Activated T-helper 1 cell treated with Interleukin-2 at 50 U/mL for 16 hours (primary cell): ENCODE results near the gene ARHGDIA.
A peak's percentile ranks its signal among the peaks of the same experiment; 100 is the strongest.
"Not testable (repeated sequence)": the region's sequence is repeated elsewhere in the genome, so short reads cannot be mapped to it uniquely, and the experiment has no call there.

ENCODE experiments used
- DNase-seq: peaks from one replicate; pipeline ENCODE4 v3.0.0-alpha.2; 2020; ENCODE audit warnings: low read depth

The ARHGDIA gene

DNA sequence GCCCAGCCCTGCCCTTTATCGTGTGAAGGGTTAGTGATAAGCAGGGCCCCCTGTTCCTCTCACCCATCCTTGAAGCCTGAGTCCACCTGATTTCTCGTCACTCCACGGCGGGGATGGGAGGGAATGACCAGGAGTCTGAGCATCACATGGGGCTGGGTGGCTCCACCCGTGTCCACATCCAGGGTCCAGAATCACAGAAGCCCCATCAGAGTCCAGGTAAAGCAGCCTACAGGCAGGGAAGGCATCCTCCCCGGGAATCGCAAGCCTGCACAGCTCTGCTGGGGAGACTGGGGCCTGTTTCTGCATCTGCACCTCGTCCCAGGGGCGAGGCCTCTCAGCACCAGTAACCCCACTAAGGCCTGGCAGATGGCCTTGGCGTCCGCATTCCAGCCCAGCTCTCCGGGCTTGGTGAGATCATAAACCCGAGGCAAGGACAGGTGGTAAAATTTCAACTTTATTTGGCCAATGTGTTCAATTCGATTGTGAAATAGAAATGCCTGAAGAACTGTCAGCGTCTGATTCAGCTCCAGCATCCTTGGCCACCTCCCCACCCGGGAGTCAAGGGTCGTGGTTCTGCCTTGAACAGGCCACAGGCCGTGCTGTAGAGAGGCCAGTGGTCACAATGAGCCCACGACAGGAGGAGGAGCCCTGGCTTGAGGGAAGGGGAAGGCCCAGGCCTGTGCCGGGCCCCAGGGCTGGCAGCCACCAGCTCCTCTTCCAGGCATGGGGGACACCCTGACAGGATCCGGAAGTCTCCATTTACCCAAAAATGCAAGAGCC is 28.2 kb downstream of the ARHGDIA start:
- DNase-seq: no peak

DNA sequence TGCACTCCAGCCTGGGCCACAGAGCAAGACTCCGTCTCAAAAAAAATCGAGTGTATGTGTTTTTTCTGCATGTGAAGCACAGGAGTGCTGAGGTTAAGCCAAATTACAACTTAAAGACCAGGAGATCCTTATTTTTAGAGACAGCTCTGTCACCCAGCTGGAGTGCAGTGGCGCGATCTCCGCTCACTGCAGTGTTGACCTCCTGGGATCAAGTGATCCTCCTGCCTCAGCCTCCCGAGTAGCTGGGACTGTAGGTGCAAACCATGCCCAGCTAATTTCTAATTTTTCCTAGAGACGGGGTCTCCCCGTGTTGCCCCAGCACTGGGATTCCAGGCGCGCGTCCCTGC is 28.8 kb downstream of the ARHGDIA start:
- no peak for DNase-seq

DNA sequence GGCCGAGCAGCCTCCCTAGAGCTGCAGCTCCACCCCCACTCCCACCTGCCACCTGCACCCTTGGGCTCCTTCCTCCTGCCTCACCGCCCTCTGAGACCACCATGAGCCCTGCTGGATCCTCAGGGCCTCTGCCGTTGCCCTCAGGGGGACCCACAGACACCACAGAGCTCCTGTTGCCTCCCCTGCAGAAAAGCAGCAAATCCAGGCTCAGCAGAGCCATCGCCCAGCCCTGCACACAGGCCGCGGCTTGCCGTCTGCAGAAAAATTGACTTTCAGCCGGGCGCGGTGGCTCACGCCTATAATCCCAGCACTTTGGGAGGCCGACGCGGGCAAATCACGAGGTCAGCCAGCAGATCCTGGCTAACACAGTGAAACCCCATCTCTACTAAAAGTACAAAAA is 29.3 kb downstream of the ARHGDIA start:
- DNase-seq: no peak

DNA sequence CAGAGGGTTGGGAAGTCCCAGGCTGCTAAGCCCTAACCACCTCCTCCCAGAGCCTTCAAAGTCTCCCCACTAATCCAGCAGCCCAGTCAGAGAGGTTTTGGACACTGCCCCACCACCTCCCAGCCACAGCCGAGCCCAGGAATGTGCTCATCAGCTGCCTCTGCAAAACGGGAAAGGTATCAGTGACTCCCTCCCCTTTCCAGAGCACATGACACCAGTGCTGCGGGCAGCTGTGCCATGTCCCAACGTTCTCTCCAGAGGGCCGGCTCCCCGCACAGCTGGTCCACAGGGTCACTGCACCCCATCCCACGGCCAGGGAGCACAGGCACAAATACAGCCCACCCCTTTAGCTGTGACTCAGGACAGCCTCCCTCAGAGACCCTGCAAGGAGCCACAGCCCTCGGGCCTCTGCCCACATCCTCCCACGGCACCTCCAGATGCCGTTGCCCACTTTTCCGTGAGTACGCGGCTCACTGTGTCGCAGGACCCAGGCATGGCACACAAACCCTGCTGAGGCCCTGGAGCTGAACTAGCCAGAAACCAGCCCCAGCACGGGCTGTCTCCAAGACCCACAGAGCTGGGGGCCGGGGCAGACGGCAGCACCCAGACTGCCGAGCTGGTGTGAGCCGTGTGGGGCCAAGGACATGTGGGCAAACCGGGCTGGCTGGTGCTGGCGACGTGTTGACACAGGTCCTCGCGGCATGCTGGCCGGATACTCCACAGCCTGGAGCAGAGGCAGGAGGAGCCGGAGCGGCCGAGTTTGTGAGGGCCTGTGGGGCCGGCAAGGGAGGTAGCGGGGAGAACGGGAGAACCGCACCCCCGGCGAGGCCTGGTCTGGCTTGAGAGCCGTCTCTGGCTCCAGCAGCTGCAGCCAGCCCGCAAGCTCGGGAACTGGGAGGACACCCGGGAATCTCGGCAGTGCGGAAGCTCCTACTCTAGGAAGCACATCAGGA is 30.0 kb downstream of the ARHGDIA start:
- no peak for DNase-seq

DNA sequence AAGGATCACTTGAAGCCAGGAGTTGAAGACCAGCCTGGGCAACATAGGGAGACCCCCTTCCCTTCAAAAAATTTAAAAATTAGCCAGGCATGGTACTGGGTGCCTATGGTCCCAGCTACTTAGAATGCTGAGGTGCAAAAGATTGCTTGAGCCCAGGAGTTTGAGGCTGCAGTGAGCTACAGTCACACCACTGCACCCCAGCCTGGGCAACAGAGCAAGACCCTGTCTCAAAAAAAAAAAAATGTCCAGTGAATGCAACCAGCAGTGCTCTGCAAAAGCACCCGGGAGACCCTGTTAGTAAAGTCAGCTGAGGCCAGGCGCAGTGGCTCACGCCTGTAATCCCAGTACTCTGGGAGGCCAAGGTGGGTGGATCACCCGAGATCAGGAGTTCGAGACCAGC is 31.1 kb downstream of the ARHGDIA start:
- DNase-seq: not testable (repeated sequence)

DNA sequence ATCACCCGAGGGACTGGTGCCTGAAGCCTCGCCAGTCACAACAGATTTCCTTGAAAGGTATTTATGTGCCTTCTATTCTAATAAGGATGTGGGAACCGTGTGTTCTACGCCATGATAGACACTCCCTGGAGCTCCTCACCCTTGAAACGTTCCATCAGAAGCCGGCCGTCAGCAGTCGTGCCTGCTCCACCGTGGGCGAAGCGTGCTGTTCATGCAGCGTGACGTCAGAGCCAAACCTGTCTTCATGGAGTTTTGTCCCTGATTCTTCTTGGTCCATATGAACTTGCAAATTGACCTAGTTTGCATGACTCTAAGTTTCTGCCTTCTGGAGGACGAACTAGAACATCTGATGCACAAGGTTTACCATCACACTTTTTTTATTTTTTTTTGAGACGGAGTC is 31.8 kb downstream of the ARHGDIA start:
- DNase-seq: no peak

DNA sequence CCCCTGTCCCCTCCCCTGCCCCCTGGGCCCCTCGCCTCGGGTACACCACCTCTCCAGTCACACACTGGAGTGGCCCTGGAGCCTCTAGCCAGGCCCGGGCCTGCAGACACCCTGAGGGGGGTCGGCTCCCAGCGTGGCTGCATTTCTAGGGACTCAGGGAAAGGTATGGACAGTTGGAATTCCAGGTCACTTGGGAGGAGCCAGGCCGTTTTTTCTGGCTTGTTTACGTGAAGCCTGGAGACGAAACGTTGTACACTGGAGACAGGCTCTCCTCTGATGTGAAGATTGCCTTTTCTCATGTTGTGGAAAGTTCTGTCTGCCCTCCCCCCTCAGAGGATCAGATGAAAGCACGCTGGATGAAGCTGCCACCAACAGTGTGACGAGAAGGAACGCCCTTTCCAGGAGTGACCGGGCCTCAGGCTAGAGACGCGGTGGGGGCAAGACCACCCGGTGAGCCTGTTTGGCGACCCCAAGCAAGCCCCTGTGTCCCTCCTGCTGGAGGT is 32.3 kb downstream of the ARHGDIA start:
- DNase-seq: no peak

DNA sequence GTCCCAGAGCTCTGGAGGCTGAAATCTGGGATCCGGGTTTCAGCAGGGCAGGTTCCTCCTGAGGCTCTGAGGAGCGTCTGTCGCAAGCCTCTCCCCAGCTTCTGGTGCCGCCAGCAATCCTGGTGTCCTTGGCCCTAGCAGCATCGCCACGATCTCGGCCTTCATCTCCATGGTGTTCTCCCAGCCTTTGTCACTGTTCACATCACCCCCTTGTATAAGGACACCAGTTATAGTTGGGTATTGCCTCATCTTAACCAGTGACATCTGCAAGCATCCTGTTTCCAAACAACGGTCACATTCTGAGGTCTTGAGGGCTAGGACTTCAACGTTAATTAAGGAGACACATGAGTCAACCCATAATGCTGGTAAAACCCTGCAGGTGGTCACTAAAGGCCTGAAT is 33.5 kb downstream of the ARHGDIA start:
- DNase-seq: no peak

DNA sequence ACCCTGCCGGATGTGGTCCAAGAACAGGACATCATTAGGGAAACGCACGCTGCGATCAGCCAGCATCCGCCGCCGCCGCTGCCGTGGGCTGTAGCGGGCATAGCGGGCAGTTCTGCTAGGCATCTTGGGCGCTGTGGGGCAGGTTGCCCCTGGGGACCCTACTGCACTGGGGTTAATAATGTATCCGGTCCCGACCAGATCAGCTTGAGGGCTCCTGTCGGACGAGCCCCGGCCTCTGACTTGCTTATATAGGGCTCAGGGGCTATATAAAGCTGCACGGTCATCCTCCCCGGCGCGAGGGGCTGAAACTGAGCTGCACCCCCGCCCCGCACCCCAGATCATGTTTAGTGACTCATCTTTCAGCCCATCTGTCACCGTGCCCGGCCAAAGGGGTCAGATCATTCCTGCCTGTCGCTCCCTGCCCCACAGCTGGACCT is 36.3 kb downstream of the ARHGDIA start, which contains the start of gene PPP1R27:
TSS of gene PPP1R27 (minus strand) at position 220 of the 437 bp plus-strand sequence. CDS start at position 123, 97 bp downstream.
- DNase-seq: no peak

DNA sequence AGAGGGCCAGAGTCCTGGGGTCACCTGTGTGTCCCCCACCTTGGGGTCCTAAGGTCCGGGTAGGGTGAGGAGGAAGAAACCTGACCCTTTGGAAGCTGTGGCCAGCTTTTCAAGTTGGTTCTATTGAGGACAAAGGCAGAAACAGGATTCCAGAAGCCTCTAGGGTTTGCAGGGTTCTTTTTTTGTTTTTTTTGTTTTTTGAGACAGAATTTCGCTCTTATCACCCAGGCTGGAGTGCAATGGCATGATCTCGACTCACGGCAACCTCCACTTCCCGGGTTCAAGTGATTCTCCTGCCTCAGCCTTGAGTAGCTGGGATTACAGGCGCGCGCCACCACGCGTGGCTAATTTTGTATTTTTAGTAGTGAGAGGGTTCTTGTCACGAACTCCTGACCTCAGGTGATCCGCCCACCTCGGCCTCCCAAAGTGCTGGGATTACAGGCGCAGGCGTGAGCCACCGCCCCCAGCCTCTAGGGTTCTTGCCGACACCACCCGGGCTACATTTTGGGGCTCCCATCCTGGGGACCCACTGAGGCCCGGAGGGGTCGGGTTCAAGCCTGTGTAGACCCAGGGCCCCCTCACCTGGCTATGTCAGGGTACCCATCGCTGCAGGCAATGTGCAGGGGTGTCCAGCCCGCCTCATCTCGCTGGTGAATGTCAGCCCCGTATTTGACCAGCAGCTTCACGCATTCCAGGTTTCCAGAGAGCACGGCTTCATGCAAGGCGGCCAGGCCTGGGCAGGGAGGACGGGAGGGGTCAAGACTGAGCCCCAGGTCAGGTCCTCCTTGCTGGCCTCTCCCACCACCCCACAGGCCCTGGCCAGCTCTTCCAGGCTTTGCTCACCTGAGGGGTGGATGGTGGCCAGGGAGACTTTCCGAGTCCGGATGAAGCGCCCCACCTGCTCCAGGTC is 37.0 kb downstream of the ARHGDIA start:
- DNase-seq: no peak

DNA sequence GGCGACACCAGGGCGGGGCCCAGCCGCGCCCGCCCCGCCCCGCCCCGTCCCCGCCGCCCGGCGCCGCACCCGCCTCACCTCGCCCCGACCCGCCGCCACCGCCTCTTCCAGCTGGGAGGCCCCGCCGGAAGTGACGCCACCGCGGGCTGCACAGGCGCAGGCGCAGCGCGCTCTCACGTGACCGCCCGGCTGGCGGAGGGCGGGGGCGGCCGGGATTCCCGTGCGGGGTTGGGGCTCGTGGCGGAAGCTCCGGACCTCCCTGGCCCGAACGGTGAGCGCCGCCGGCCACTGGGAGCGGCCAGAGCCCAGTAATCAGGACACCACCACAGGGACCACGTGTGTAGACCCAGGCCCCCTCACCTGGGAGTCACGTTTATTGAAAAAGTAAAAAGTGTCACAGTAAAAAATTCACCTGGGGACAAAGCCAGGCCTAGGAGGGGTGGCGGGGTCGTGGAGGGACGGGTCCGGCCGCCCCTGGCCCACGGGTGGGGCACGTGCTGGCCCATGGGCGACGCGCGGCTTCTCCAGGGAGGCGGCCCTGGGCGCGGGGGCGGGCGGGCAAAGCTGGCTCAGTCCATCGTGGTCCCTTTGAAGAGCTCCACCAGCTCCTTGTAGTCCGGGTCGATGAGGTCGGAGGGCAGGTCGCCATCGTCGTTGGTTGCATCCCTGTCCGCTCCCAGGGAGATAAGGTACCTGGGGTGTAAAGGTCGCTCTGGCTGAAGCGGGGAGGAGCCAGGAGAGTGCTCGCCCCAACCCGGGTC is 37.8 kb downstream of the ARHGDIA start, which contains the start of gene MCRIP1:
TSS of gene MCRIP1 (minus strand) at position 132 of the 761 bp plus-strand sequence. CDS start 8,785 bp downstream, outside the sequence.
- peak; percentile 94 for DNase-seq

DNA sequence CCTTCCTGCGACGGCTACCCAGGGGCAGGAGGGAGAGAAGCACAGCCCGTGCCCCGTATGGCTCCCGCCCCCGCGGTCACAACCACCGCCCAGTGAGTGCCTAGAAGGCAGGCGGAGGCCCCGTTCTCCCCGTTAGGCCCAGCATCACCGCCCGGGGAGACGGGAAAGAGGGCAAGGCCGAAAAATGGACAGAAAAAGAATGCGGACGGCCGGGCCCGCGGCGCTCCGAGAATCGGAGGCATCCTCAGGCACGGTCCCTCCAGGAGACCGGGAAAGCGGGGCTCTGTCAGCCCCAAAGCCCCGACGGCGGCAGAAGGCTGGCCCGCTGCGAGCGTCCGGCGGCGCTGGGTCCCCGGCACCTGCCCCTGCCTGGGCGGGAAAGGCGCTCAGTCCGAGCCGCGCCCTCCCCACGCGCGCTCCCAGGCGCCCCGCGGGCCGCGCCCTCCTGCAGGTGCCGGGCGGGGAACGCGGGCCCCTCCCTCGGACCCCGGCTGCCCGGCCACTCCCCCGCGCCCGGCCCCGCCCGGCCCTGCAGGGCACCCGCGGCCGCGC is 38.5 kb downstream of the ARHGDIA start:
- no peak for DNase-seq

DNA sequence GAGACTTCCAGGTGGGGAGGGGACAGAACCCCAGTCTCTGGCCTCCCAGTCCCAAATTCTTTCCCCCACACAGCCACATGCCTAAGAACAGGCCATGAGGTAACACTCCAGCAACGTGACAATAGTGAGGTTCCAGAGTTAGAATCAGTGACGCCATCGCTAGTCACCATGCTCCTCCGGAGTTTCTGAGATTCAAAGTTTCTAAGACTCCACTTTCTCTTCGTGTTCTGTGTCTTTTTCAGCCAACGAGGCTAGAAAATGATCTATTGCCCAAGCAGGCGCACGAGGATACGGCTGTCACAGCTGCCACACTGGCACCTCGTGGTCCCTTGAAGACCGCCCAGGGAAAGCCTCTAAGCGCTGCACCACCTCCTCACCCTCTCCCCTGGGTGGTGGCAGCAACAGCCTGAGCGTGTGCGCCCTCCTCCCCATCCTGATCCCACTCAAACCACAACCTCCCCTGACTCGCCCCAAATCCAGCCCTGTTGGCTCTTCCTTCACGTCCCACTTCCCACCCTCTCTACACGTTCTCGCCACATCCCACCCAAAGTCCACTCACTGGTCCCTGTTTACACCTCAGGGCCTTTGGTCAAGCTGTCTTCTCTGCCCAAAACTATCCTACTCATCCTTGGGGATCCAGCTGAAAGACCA is 39.1 kb downstream of the ARHGDIA start:
- no peak for DNase-seq

DNA sequence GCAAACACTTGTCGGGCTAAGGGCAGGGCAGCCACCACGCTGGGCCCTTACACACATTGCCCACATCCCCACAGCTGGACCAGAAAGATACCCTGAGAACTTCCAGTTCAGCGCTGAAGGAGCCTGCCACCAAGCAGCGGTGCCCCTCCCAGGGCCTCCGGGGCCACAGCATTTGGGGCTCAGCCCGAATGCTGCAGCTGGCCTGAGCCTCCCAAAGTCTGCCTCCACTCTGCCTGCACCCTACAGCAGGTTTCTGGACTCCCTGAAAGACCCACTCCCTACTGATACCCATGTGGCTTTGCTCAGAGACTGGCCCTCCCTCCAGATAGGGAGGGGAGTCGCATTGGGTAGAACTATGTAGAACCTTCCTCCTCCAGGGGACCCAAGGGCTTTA is 39.6 kb downstream of the ARHGDIA start:
- DNase-seq: no peak

DNA sequence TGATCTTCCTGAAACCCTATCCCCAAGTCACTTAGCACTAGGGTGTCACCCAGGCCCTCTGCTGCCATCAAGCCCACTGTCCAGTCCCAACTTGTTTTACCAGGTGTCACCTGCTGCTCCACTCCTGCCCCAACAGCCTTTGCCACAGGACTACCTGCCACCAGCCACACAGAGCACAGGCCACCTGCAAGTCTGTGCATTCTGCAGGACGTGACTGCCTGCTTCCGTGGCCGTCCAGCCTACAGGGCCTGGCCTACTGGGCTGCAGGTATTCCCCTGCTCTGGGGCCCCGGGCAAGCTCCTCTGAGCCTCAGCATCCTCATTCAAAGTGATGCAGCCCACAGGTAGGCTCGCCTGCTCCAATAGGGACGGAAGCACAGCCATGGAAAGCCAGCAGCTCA is 41.3 kb downstream of the ARHGDIA start:
- DNase-seq: no peak

DNA sequence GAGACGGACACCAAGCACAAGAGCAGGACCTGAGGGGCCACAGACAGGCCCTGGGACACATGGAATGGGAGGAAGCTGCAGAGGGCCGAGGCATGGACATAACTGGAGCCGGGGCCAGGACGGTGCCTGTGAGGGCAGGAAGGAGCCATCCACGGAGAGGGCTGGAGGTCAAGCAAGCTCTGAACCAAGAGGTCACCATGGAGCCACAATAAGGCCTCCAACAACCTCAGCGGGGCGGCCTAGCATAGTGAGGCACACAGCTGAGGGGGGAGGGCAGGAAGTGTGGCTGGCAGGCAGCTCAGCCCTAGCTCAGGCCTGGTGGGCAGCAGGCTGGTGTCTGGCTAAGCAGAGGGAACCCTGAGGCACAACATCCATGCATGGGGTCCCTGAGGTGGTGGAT is 42.5 kb downstream of the ARHGDIA start:
- DNase-seq: no peak

DNA sequence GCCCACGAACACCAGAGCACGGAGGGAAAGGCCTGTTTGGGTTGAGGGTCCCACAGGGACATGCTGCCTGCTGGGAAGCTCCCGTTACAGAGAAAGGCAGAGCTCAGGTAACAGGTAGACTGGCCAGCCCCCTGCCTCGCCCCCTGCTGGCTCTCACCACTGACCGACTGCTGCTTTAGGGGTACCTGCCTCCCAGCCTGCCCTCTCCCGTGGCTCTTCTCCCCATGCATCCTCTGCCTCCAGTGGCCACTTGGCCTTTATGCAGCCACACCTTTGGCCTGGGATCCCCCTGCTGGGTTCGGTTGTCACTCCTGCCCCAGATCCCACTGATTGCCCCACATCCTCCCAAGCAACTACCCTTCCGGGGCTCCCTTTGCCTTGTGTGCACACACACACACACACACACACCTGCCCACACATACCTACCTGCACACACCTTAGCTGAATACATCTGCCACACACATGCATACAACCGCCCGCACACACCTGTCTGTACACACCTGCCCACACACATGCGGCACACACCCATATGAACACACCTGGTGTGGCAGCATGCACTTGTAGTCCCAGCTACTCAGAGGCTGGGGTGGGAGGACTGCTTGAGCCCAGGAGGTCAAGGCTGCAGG is 45.2 kb downstream of the ARHGDIA start:
- DNase-seq: no peak

DNA sequence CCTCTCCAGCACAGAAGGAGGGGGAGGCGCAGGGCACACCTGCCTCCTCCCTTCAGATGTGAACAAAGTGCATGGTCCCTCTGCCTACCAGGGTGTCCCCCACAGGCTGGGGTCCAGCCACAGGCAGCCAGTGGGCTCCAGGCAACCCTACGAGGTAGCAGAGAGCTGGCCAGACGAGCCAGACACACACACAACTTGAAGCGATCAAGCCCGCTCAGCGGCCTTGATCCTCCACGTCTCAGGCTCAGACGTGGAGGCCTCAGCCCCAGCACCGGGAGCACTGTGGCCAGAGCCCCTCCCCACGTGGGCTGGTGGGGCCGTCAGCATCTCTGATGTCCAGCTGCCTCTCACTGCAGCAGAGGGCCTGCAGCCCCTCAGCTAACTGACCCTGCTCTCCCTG is 46.5 kb downstream of the ARHGDIA start:
- DNase-seq: no peak

DNA sequence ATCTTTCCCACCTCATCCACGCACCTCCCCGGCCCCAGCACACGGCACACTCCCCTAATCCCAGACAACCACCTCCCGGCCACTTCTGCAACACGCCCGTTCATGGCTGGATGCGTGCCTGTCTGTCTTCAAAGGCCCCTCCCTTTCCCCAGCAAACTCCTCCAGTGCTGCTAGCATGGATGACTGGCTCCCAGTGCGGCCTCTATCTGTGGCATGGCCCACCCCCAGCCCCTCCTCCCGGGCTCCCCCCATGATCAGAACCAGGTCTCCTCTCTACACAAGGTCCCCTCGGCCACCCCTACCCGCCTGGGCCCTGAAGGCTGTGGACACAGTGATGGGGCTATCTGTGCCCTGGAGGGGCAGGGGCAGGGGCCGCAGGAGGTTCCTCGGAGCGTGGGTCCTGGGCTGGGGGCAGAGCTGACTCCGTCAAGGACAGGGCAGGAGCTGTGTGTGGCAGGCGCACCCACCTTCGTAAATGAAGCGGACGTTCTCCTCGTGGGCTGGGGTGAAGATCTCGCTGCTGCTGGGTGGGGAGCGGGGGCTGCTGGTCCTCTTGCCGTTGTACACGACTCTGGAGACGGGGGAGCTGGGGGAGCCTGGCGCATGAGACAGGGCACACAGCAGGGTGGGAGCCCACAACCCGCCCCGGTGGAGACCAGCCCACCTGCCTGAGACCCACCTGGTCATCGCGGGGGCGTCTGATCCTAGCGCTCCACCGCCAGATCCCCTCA is 47.2 kb downstream of the ARHGDIA start:
- DNase-seq: no peak
